H1 (cell line): ENCODE measurements around the gene LEMD2. TPM values are rescaled to one million over a fixed set of nuclear protein-coding genes. Genes with fewer than 3 reads are reported as not detected.

ENCODE experiments used
- CTCF ChIA-PET: fragments of 300-600 bp; sonication (Branson Sonifier 250); formaldehyde crosslinking; loops from one replicate; lab custom pipeline; 2021; ENCODE audit not compliant: partially characterized antibody; lab: Charles Lee
- POLR2A ChIA-PET: fragments of 300-600 bp; sonication (Branson Sonifier 250); formaldehyde crosslinking; loops from one replicate; lab custom pipeline; 2021; ENCODE audit warnings: inconsistent platforms; ENCODE audit not compliant: partially characterized antibody; lab: Charles Lee
- DNase-seq, 2 experiments: peaks; one replicate each; pipeline versions ENCODE4 v3.0.0 to v3.0.0-alpha.2; 2010 to 2022; ENCODE audit warnings: low spot score in 2 of 2, low read depth in 1 of 2, mixed read lengths in 1 of 2
- FAIRE-seq: peaks from 2 replicates; lab custom pipeline; 2011; peaks lifted over from hg19 to GRCh38; lab: Jason Lieb, UNC
- H2AFZ ChIP-seq: 2 replicates; pipeline ENCODE4 v1.8.1; 2012; ENCODE audit warnings: low read length, inconsistent platforms
- H2AK5ac ChIP-seq: 2 replicates; pipeline ENCODE4 v1.6.1; 2013; ENCODE audit warnings: low read depth, low read length
- H2BK120ac ChIP-seq: replicated peaks from 2 replicates; pipeline ENCODE3; 2013; ENCODE audit warnings: low read depth, low read length, inconsistent platforms
- H2BK12ac ChIP-seq: 2 replicates; pipeline ENCODE4 v1.6.1; 2013; ENCODE audit warnings: low read depth, low read length
- H2BK15ac ChIP-seq: 2 replicates; pipeline ENCODE4 v1.6.1; 2013; ENCODE audit warnings: low read length
- H2BK20ac ChIP-seq: 2 replicates; pipeline ENCODE4 v1.6.1; 2013; ENCODE audit warnings: low read length
- H2BK5ac ChIP-seq: 2 replicates; pipeline ENCODE4 v1.6.1; 2013; ENCODE audit warnings: low read depth, low read length
- H3K14ac ChIP-seq: 2 replicates; pipeline ENCODE4 v1.6.1; 2013; ENCODE audit warnings: inconsistent platforms; ENCODE audit not compliant: insufficient read length
- H3K18ac ChIP-seq: 2 replicates; pipeline ENCODE4 v1.6.1; 2013; ENCODE audit warnings: low read length; ENCODE audit errors: extremely low read depth
- H3K23ac ChIP-seq: 2 replicates; pipeline ENCODE4 v1.6.1; 2013; ENCODE audit warnings: inconsistent platforms; ENCODE audit not compliant: insufficient read length
- H3K23me2 ChIP-seq: 2 replicates; pipeline ENCODE4 v1.6.1; 2013; ENCODE audit warnings: low read depth, low read length
- H3K27ac ChIP-seq: 2 replicates; pipeline ENCODE4 v1.6.1; 2011; ENCODE audit warnings: low read depth, low read length, inconsistent platforms
- H3K27me3 ChIP-seq, 4 experiments: replicated peaks in 1 of 4; 1 replicate in 1 of 4; 2 replicates in 3 of 4; pipeline versions ENCODE4 v1.6.1 to v1.8.1; 2011 to 2013; ENCODE audit warnings: low read length in 3 of 4, mild to moderate bottlenecking in 3 of 4, inconsistent platforms in 2 of 4, mixed read lengths in 2 of 4, moderate library complexity in 1 of 4; ENCODE audit not compliant: control insufficient read depth in 3 of 4, insufficient read depth in 3 of 4; ENCODE audit errors: extremely low read depth in 1 of 4
- H3K36me3 ChIP-seq, 4 experiments: 2 replicates each; pipeline versions ENCODE4 v1.6.1 to v1.8.1; 2011 to 2013; ENCODE audit warnings: mild to moderate bottlenecking in 4 of 4, low read length in 3 of 4, moderate library complexity in 2 of 4, control low read depth in 1 of 4, inconsistent platforms in 1 of 4; ENCODE audit not compliant: insufficient read depth in 4 of 4, control insufficient read depth in 2 of 4
- H3K4ac ChIP-seq: replicated peaks from 2 replicates; pipeline ENCODE3; 2013; ENCODE audit warnings: low read length, low read depth, mixed read lengths, inconsistent platforms; ENCODE audit not compliant: insufficient read length
- H3K4me1 ChIP-seq, 4 experiments: replicated peaks in 1 of 4; 1 replicate in 1 of 4; 2 replicates in 3 of 4; pipeline versions ENCODE4 v1.6.1 to v1.8.1; 2011 to 2013; ENCODE audit warnings: low read length in 3 of 4, inconsistent platforms in 2 of 4, mixed read lengths in 1 of 4; ENCODE audit not compliant: insufficient read depth in 4 of 4, control insufficient read depth in 3 of 4
- H3K4me2 ChIP-seq, 2 experiments: 2 replicates each; pipeline versions ENCODE4 v1.6.1 to v1.8.1; 2011 to 2013; ENCODE audit warnings: low read depth in 2 of 2, low read length in 2 of 2, control low read depth in 1 of 2, inconsistent platforms in 1 of 2, mild to moderate bottlenecking in 1 of 2; ENCODE audit not compliant: insufficient read depth in 1 of 2
- H3K4me3 ChIP-seq, 4 experiments: fragments of 200-600, 300-600 bp in 1 of 4; sonication (generic), shearing (Covaris generic), sonication (Bioruptor Twin) in 1 of 4; 2 replicates each; pipeline versions ENCODE4 v1.5.1 to v1.8.1; 2011 to 2016; ENCODE audit warnings: low read length in 4 of 4, low read depth in 3 of 4, control low read depth in 2 of 4, inconsistent platforms in 2 of 4, mild to moderate bottlenecking in 2 of 4, mixed read lengths in 1 of 4, moderate library complexity in 1 of 4; ENCODE audit not compliant: insufficient read depth in 2 of 4; ENCODE audit errors: extremely low read depth in 1 of 4
- H3K56ac ChIP-seq: replicated peaks from 2 replicates; pipeline ENCODE3; 2013; ENCODE audit warnings: low read depth, mild to moderate bottlenecking, mixed read lengths, low read length, inconsistent platforms; ENCODE audit not compliant: insufficient read length
- H3K79me1 ChIP-seq: 2 replicates; pipeline ENCODE4 v1.6.1; 2013; ENCODE audit warnings: low read depth, low read length, control low read depth
- H3K79me2 ChIP-seq, 2 experiments: 2 replicates each; pipeline versions ENCODE4 v1.6.1 to v1.8.1; 2012 to 2013; ENCODE audit warnings: low read length in 2 of 2, mild to moderate bottlenecking in 2 of 2, inconsistent platforms in 1 of 2; ENCODE audit not compliant: insufficient read depth in 2 of 2, control insufficient read depth in 1 of 2
- H3K9ac ChIP-seq, 4 experiments: replicated peaks in 1 of 4; 1 replicate in 1 of 4; 2 replicates in 3 of 4; pipeline versions ENCODE4 v1.6.1 to v1.8.1; 2011 to 2013; ENCODE audit warnings: low read depth in 3 of 4, low read length in 3 of 4, control low read depth in 2 of 4, mild to moderate bottlenecking in 2 of 4, moderate library complexity in 2 of 4, inconsistent platforms in 1 of 4; ENCODE audit errors: extremely low read depth in 1 of 4
- H3K9me3 ChIP-seq, 2 experiments: 2 replicates each; pipeline versions ENCODE4 v1.6.1 to v1.8.1; 2012 to 2013; ENCODE audit warnings: mild to moderate bottlenecking in 2 of 2, moderate library complexity in 2 of 2, control low read depth in 1 of 2, inconsistent platforms in 1 of 2, low read depth in 1 of 2, low read length in 1 of 2, mixed read lengths in 1 of 2; ENCODE audit not compliant: insufficient read depth in 2 of 2
- H4K20me1 ChIP-seq, 2 experiments: replicated peaks in 1 of 2; 2 replicates each; pipeline versions ENCODE3 to v1.8.1; 2011 to 2013; ENCODE audit warnings: inconsistent platforms in 2 of 2, low read length in 2 of 2, mild to moderate bottlenecking in 1 of 2; ENCODE audit not compliant: insufficient read depth in 2 of 2, control insufficient read depth in 1 of 2
- H4K5ac ChIP-seq: 2 replicates; pipeline ENCODE4 v1.6.1; 2013; ENCODE audit warnings: low read length, low read depth, mixed read lengths, inconsistent platforms; ENCODE audit not compliant: insufficient read length
- H4K8ac ChIP-seq: 2 replicates; pipeline ENCODE4 v1.8.0; 2013; ENCODE audit warnings: mild to moderate bottlenecking, moderate library complexity, low read length, inconsistent platforms; ENCODE audit not compliant: insufficient read depth; ENCODE audit errors: extremely low read depth
- H4K91ac ChIP-seq: replicated peaks from 2 replicates; pipeline ENCODE3; 2013; ENCODE audit warnings: low read length, mixed read lengths, inconsistent platforms; ENCODE audit not compliant: insufficient read length
- CBX5 ChIP-seq: fragments of 300-800, 300-1000 bp; sonication (generic); IDR thresholded peaks from 2 replicates; pipeline ENCODE4 v1.7.1; 2016; ENCODE audit warnings: antibody characterized with exemption, low read length, low read depth
- HDAC2 ChIP-seq, 2 experiments: fragments of 300-600 bp in 1 of 2; sonication (generic) in 1 of 2; IDR thresholded peaks; 2 replicates each; pipeline ENCODE4 v1.6.1; 2011 to 2012; ENCODE audit warnings: low read depth in 2 of 2, low read length in 2 of 2, mild to moderate bottlenecking in 2 of 2, moderate library complexity in 2 of 2, borderline replicate concordance in 1 of 2, inconsistent platforms in 1 of 2
- KDM1A ChIP-seq: fragments of 200-600, 300-600 bp; sonication (generic); IDR thresholded peaks from 2 replicates; pipeline ENCODE4 v1.7.1; 2016; ENCODE audit warnings: mild to moderate bottlenecking, low read length, borderline replicate concordance
- NRF1 ChIP-seq: IDR thresholded peaks from 2 replicates; pipeline ENCODE4 v1.6.1; 2011; ENCODE audit warnings: mild to moderate bottlenecking, low read depth, low read length, improper control_type of control experiment
- SIRT6 ChIP-seq: IDR thresholded peaks from one replicate; pipeline ENCODE4 v1.7.1; 2012; ENCODE audit warnings: low read length, inconsistent platforms
- SP1 ChIP-seq: IDR thresholded peaks from 2 replicates; pipeline ENCODE4 v1.6.1; 2011; ENCODE audit warnings: low read depth, low read length
- TAF1 ChIP-seq: IDR thresholded peaks from 2 replicates; pipeline ENCODE4 v1.6.1; 2011; ENCODE audit warnings: mild to moderate bottlenecking, low read depth, low read length
- TAF7 ChIP-seq: optimal IDR thresholded peaks from 2 replicates; pipeline ENCODE3; 2011; ENCODE audit warnings: low read depth, mild to moderate bottlenecking, inconsistent platforms, low read length, moderate library complexity, borderline replicate concordance
- WGBS, 2 experiments: shearing (Covaris generic) in 1 of 2; methylation state at CpG; one replicate each; pipeline versions ENCODE4 v1.1.6 to v1.1.7; 2013 to 2015; ENCODE audit warnings: low lambda C conversion rate in 2 of 2, mixed read lengths in 2 of 2, inconsistent platforms in 1 of 2, low coverage in 1 of 2, missing lambda C conversion rate in 1 of 2; ENCODE audit not compliant: insufficient replicate concordance in 2 of 2, insufficient coverage in 1 of 2, insufficient read length in 1 of 2; ENCODE audit errors: extremely low coverage in 1 of 2, missing lambda C conversion rate in 1 of 2; 5-methylcytosine and 5-hydroxymethylcytosine counted together
- polyA plus RNA-seq, 7 experiments: library from polyadenylated mRNA; depleted of rRNA in 3 of 7; stranded (reverse) in 5 of 7; unstranded in 2 of 7; fragments of >200 nt in 5 of 7; fragments of 200-250 nt in 2 of 7; gene quantifications; 1 replicate in 5 of 7; 2 replicates in 1 of 7; 4 replicates in 1 of 7; pipeline versions ENCODE4 v1.2.1 to v1.2.3, GENCODE V29; 2011 to 2013; ENCODE audit warnings: missing spikeins in 2 of 7, mixed read lengths in 2 of 7
- total RNA-seq: library from RNA; stranded (reverse); fragmentation: NEBNext Ultra II Directional; extraction: Animal tissue kit (Norgen Biotek cat#: 25700); gene quantifications from 2 replicates; pipeline ENCODE4 v1.2.1, GENCODE V29; 2021

Gene LEMD2
- total and polyA plus RNA-seq, 2 of the 8 experiments (the other 6 are each of a cell fraction or from before 2014, with no cell fraction given): 32.7 to 57.3 TPM

- no peak overlapping the region for H2BK12ac ChIP-seq
- no peaks in the 10 kb centered on the region for H3K23me2 ChIP-seq
- no peak for FAIRE-seq
- H2BK20ac ChIP-seq: no peak overlapping the region
- no peak overlapping the region for H3K56ac ChIP-seq
- no peaks in the 10 kb centered on the region; a peak in 1 of 4 replicates for H3K9me3 ChIP-seq
- H2BK120ac ChIP-seq: no peak overlapping the region
- H3K18ac ChIP-seq: no peak overlapping the region
- no peak overlapping the region for H3K4me2 ChIP-seq
- H3K14ac ChIP-seq: no peak overlapping the region
- ChIA-PET POLR2A (no interaction called here), CTCF (interaction anchor here (1.1 to 2.6 kb wide), 6 partner anchors 14 to 141 kb away, joined by 3 to 10 read pairs (median 3); partner anchors contain the start of gene UQCC2)
- no peaks in the 10 kb centered on the region for H4K20me1 ChIP-seq
- H3K36me3 ChIP-seq: no peaks in the 10 kb centered on the region
- H3K4me1 ChIP-seq: peaks cover 0 to 2% (median 0%) of the 10 kb centered on the region in 4 experiments; a peak in 4 of 7 replicates
- H3K23ac ChIP-seq: no peak overlapping the region
- H3K27me3 ChIP-seq: peaks cover 0 to 6% (median 0%) of the 10 kb centered on the region in 4 experiments; a peak in 3 of 7 replicates
- 91% methylated on average over 7 of the region's 7 CpGs; no CpG with 5 or more reads in 1 of the 2 experiments for WGBS, 2 experiments
- no peak overlapping the region for H3K27ac ChIP-seq
- H4K91ac ChIP-seq: no peak overlapping the region
- no peak overlapping the region for H2BK15ac ChIP-seq
- no peak overlapping the region for H3K4ac ChIP-seq
- TF ChIP-seq SP1 (no peak), TAF7 (no peak), CBX5 (no peak), SIRT6 (no peak), NRF1 (no peak), TAF1 (no peak), HDAC2 (IDR thresholded peaks at IDR 0.05; ENCODE audit: borderline replicate concordance in 1 of 2, low read depth in 2 of 2, low read length in 2 of 2) (no peak), KDM1A (no peak)
- TF ChIP-seq, all 59 proteins: peak for 0
- no peak overlapping the region for H2BK5ac ChIP-seq
- no peak overlapping the region for H3K9ac ChIP-seq
- H2AFZ ChIP-seq: no peak overlapping the region
- DNase-seq: no peak
- no peak overlapping the region; the same call in 1 of the 2 replicates for H4K8ac ChIP-seq
- H2AK5ac ChIP-seq: no peak overlapping the region
- H4K5ac ChIP-seq: no peak overlapping the region
- no peaks in the 10 kb centered on the region for H3K79me1 ChIP-seq
- H3K4me3 ChIP-seq: no peak overlapping the region
- no peaks in the 10 kb centered on the region for H3K79me2 ChIP-seq
These were observed 57.9 kb downstream of the LEMD2 start for GRCh38 chr6:33731035-33731434.
